Neural cell (in vitro differentiated cells): Measurements from ENCODE around the gene CYP26B1. TPM values are rescaled to one million over a fixed set of nuclear protein-coding genes. Genes with fewer than 3 reads are reported as not detected.

Experiments used
- H2AFZ ChIP-seq: fragments of 200-600, 300-800 bp; sonication (generic), shearing (Covaris generic); 2 replicates; pipeline ENCODE4 v1.6.0; 2014; ENCODE audit warnings: low read depth, mild to moderate bottlenecking, antibody characterized with exemption, low read length, moderate library complexity
- H3F3A ChIP-seq: fragments of 200-600 bp; shearing (Covaris generic); 2 replicates; pipeline ENCODE4 v1.6.1; 2016; ENCODE audit warnings: mild to moderate bottlenecking, moderate library complexity, mixed read lengths, antibody characterized with exemption, low read length; ENCODE audit not compliant: insufficient read depth, poor library complexity, severe bottlenecking
- H3K27ac ChIP-seq: fragments of 200-600, 300-800 bp; sonication (generic), shearing (Covaris generic); 2 replicates; pipeline ENCODE4 v1.5.1; 2014; ENCODE audit warnings: mild to moderate bottlenecking, low read length, moderate library complexity
- H3K27me3 ChIP-seq: fragments of 300-800, 200-600 bp; sonication (generic), shearing (Covaris generic); 2 replicates; pipeline ENCODE4 v1.6.0; 2014; ENCODE audit warnings: mild to moderate bottlenecking, low read depth, low read length, moderate library complexity; ENCODE audit not compliant: insufficient read depth
- H3K36me3 ChIP-seq: fragments of 300-800, 200-600 bp; sonication (generic), shearing (Covaris generic); 2 replicates; pipeline ENCODE4 v1.5.1; 2014; ENCODE audit warnings: mild to moderate bottlenecking, antibody characterized with exemption, low read length, moderate library complexity; ENCODE audit not compliant: insufficient read depth
- H3K4me2 ChIP-seq: fragments of 300-800, 200-600 bp; sonication (generic), shearing (Covaris generic); 2 replicates; pipeline ENCODE4 v1.6.0; 2014; ENCODE audit warnings: mild to moderate bottlenecking, low read length
- H3K4me3 ChIP-seq: fragments of 300-800, 200-600 bp; sonication (generic), shearing (Covaris generic); 2 replicates; pipeline ENCODE4 v1.5.1; 2014; ENCODE audit warnings: mild to moderate bottlenecking, low read length, moderate library complexity
- H3K79me2 ChIP-seq: fragments of 200-600 bp; shearing (Covaris generic); replicated peaks from 2 replicates; pipeline ENCODE4 v1.6.0; 2014; ENCODE audit warnings: mild to moderate bottlenecking, low read length, moderate library complexity; ENCODE audit not compliant: insufficient read depth
- H3K9ac ChIP-seq: fragments of 300-800, 200-600 bp; sonication (generic), shearing (Covaris generic); 2 replicates; pipeline ENCODE4 v1.6.1; 2016; ENCODE audit warnings: mild to moderate bottlenecking, low read length, mixed read lengths
- H3K9me2 ChIP-seq: fragments of 200-600 bp; shearing (Covaris generic); 2 replicates; pipeline ENCODE4 v1.6.1; 2016; ENCODE audit warnings: mild to moderate bottlenecking, low read length, mixed read lengths; ENCODE audit not compliant: insufficient read depth
- H3K9me3 ChIP-seq: fragments of 200-600, 300-800 bp; sonication (generic), shearing (Covaris generic); 2 replicates; pipeline ENCODE4 v1.6.1; 2016; ENCODE audit warnings: mild to moderate bottlenecking, mixed run types, low read length, moderate library complexity, mixed read lengths
- H4K20me1 ChIP-seq: fragments of 200-600 bp; shearing (Covaris generic); 2 replicates; pipeline ENCODE4 v1.6.1; 2016; ENCODE audit warnings: mild to moderate bottlenecking, mixed run types; ENCODE audit not compliant: insufficient read depth
- CTCF ChIP-seq: fragments of 450-650 bp; IDR thresholded peaks from 2 replicates; pipeline ENCODE4 v1.5.1; 2014; ENCODE audit warnings: antibody characterized with exemption, mild to moderate bottlenecking, moderate library complexity; ENCODE audit not compliant: poor library complexity, severe bottlenecking
- EP300 ChIP-seq: fragments of 450-650 bp; conservative IDR thresholded peaks from 2 replicates; pipeline ENCODE4 v1.6.1; 2014; ENCODE audit warnings: antibody characterized with exemption, mild to moderate bottlenecking, moderate library complexity; ENCODE audit not compliant: poor library complexity, severe bottlenecking
- EZH2 ChIP-seq: fragments of 200-600, 300-800 bp; shearing (Covaris generic), sonication (generic); IDR thresholded peaks from 2 replicates; pipeline ENCODE4 v1.6.1; 2014; ENCODE audit warnings: antibody characterized with exemption, low read length, borderline replicate concordance, mild to moderate bottlenecking; ENCODE audit not compliant: insufficient read depth, poor library complexity, severe bottlenecking
- MXI1 ChIP-seq: fragments of 450-650 bp; conservative IDR thresholded peaks from 2 replicates; pipeline ENCODE4 v1.6.1; 2014; ENCODE audit warnings: antibody characterized with exemption, mild to moderate bottlenecking; ENCODE audit not compliant: poor library complexity, severe bottlenecking
- POLR2AphosphoS5 ChIP-seq: IDR thresholded peaks from 2 replicates; pipeline ENCODE4 v1.6.1; 2012
- RAD21 ChIP-seq: fragments of 450-650 bp; conservative IDR thresholded peaks from 2 replicates; pipeline ENCODE4 v1.6.1; 2014; ENCODE audit warnings: antibody characterized with exemption, mild to moderate bottlenecking, moderate library complexity
- REST ChIP-seq: IDR thresholded peaks from 2 replicates; pipeline ENCODE4 v1.6.1; 2012; ENCODE audit warnings: borderline replicate concordance
- SMC3 ChIP-seq: fragments of 450-650 bp; conservative IDR thresholded peaks from 2 replicates; pipeline ENCODE4 v1.6.1; 2014; ENCODE audit warnings: antibody characterized with exemption, mild to moderate bottlenecking, moderate library complexity; ENCODE audit not compliant: poor library complexity
- TAF1 ChIP-seq: IDR thresholded peaks from 2 replicates; pipeline ENCODE4 v1.6.1; 2012; ENCODE audit warnings: low read depth
- polyA plus RNA-seq: library from polyadenylated mRNA; depleted of rRNA; stranded (reverse); fragments of >200 nt; gene quantifications from 2 replicates; pipeline ENCODE4 v1.2.3, GENCODE V29; 2014

The CYP26B1 gene
- polyA plus RNA-seq, 1 donor from 2014 or later: 0.83 TPM

- no peaks in the 10 kb centered on the region for H3K36me3 ChIP-seq
- H3K9ac ChIP-seq: no peak overlapping the region
- H3K27me3 ChIP-seq: no peaks in the 10 kb centered on the region
- no peaks in the 10 kb centered on the region for H3K9me2 ChIP-seq
- H3F3A ChIP-seq: no peaks in the 10 kb centered on the region
- no peak overlapping the region for H3K4me3 ChIP-seq
- no peaks in the 10 kb centered on the region for H3K9me3 ChIP-seq
- TF ChIP-seq RAD21 (no peak), EP300 (no peak), EZH2 (no peak)
- H2AFZ ChIP-seq: no peak overlapping the region
- H3K4me2 ChIP-seq: no peak overlapping the region
- H4K20me1 ChIP-seq: no peaks in the 10 kb centered on the region
- no peak overlapping the region for H3K27ac ChIP-seq
- no peaks in the 10 kb centered on the region for H3K79me2 ChIP-seq
Observed at GRCh38 chr2:72134997-72135800, 12.5 kb downstream of the CYP26B1 start.

GRCh38 chr2:72134408-72134996, 13.2 kb downstream of the CYP26B1 start:
- Histone ChIP-seq H3K79me2 (no peaks in the 10 kb centered on the region), H3K27ac (no peak overlapping the region), H3K4me2 (no peak overlapping the region), H3K9me3 (no peaks in the 10 kb centered on the region), H3K36me3 (no peaks in the 10 kb centered on the region), H3F3A (no peaks in the 10 kb centered on the region), H2AFZ (no peak overlapping the region), H4K20me1 (no peaks in the 10 kb centered on the region), H3K9ac (no peak overlapping the region), H3K9me2 (no peaks in the 10 kb centered on the region), H3K27me3 (no peaks in the 10 kb centered on the region), H3K4me3 (no peak overlapping the region)
- no peak for TF ChIP-seq MXI1
- no peak for TF ChIP-seq POLR2AphosphoS5
- no peak for TF ChIP-seq CTCF
- no peak for TF ChIP-seq TAF1

- H3K27ac ChIP-seq: no peak overlapping the region
- no peaks in the 10 kb centered on the region for H4K20me1 ChIP-seq
- no peaks in the 10 kb centered on the region for H3F3A ChIP-seq
- H3K79me2 ChIP-seq: no peaks in the 10 kb centered on the region
- no peaks in the 10 kb centered on the region for H3K27me3 ChIP-seq
- H3K9me2 ChIP-seq: no peaks in the 10 kb centered on the region
- no peak overlapping the region for H2AFZ ChIP-seq
- H3K4me2 ChIP-seq: no peak overlapping the region
- TF ChIP-seq SMC3 (no peak), REST (no peak), CTCF (no peak), TAF1 (no peak), POLR2AphosphoS5 (no peak), EZH2 (no peak), EP300 (no peak), RAD21 (no peak), MXI1 (no peak)
- H3K4me3 ChIP-seq: no peak overlapping the region
- H3K9ac ChIP-seq: no peak overlapping the region
- no peaks in the 10 kb centered on the region for H3K36me3 ChIP-seq
- no peaks in the 10 kb centered on the region for H3K9me3 ChIP-seq
Observed at GRCh38 chr2:72133721-72134407, 13.8 kb downstream of the CYP26B1 start.
